Adipocyte (in vitro differentiated cells): ENCODE measurements around the gene VAMP3.

ENCODE experiments used
- DNase-seq: peaks from one replicate; pipeline ENCODE4 v3.0.0-alpha.2; 2015; ENCODE audit warnings: low read depth
- H3K27me3 ChIP-seq: replicated peaks from 2 replicates; pipeline ENCODE4 v1.7.0; 2013; ENCODE audit warnings: mild to moderate bottlenecking, low read length, moderate library complexity; ENCODE audit not compliant: control insufficient read depth, insufficient read depth
- H3K36me3 ChIP-seq: 2 replicates; pipeline ENCODE4 v1.7.0; 2013; ENCODE audit warnings: low read length, mild to moderate bottlenecking, moderate library complexity; ENCODE audit not compliant: control insufficient read depth, insufficient read depth, severe bottlenecking
- H3K4me1 ChIP-seq: 2 replicates; pipeline ENCODE4 v1.7.0; 2013; ENCODE audit warnings: mild to moderate bottlenecking, low read length, moderate library complexity; ENCODE audit not compliant: control insufficient read depth, insufficient read depth
- H3K4me3 ChIP-seq: 2 replicates; pipeline ENCODE4 v1.7.0; 2013; ENCODE audit warnings: mild to moderate bottlenecking, low read length, moderate library complexity
- H3K9ac ChIP-seq: 2 replicates; pipeline ENCODE4 v1.7.0; 2013; ENCODE audit warnings: mild to moderate bottlenecking, low read length, moderate library complexity
- H3K9me3 ChIP-seq: 2 replicates; pipeline ENCODE4 v1.7.0; 2013; ENCODE audit warnings: mild to moderate bottlenecking, low read length, moderate library complexity; ENCODE audit not compliant: control insufficient read depth

VAMP3 gene

GRCh38 chr1:7769673-7770412, 1.3 kb upstream of the VAMP3 start:
- Histone ChIP-seq H3K4me3 (no peak overlapping the region), H3K27me3 (no peaks in the 10 kb centered on the region), H3K36me3 (peaks cover 16% of the 10 kb centered on the region), H3K9me3 (no peaks in the 10 kb centered on the region), H3K9ac (no peak overlapping the region), H3K4me1 (peaks cover 11% of the 10 kb centered on the region)
- DNase-seq, result no peak

- no peak for DNase-seq
- no peaks in the 10 kb centered on the region for H3K9me3 ChIP-seq
- H3K9ac ChIP-seq, result peak overlapping the region; percentile 85
- H3K4me3 ChIP-seq, result peak overlapping the region; percentile 93
- H3K27me3 ChIP-seq, result no peaks in the 10 kb centered on the region
- H3K36me3 ChIP-seq, result peaks cover 19% of the 10 kb centered on the region
- peaks cover 11% of the 10 kb centered on the region for H3K4me1 ChIP-seq
These were observed 463 bp upstream of the VAMP3 start for GRCh38 chr1:7770669-7770996.

DNA sequence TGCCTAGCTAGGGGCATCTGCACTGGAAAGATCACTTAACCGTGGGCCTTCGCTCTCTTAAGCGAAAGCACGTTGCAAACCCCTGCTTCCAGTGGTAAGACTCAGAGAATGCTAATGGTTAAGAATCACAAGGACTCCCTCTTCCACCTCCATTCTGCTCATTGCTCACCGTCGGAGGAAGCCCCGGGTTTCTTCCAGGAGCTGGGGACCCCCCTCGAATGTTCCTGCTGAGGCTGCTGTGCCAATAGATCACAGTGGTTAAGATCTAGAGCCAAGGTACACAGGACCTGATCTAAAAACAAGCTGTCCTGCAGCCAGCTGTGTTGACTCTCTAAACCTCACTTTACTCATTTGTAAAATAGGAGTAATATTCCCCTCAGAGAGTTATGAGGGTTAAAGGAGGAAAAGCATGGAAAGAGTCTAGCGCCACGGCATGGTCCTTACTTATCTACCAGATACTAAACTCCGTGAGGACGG, 765 bp downstream of the VAMP3 start:
- H3K36me3 ChIP-seq, result peaks cover 31% of the 10 kb centered on the region
- H3K9ac ChIP-seq, result peak overlapping the region; percentile 93
- H3K4me3 ChIP-seq, result peak overlapping the region; percentile 93
- H3K9me3 ChIP-seq, result no peaks in the 10 kb centered on the region
- H3K27me3 ChIP-seq, result no peaks in the 10 kb centered on the region
- peaks cover 11% of the 10 kb centered on the region for H3K4me1 ChIP-seq
- DNase-seq, result no peak

GRCh38 chr1:7777591-7777990, 6.5 kb downstream of the VAMP3 start:
- DNase-seq, result no peak
- no peaks in the 10 kb centered on the region for H3K9me3 ChIP-seq
- peaks cover 8% of the 10 kb centered on the region for H3K4me1 ChIP-seq
- H3K27me3 ChIP-seq, result no peaks in the 10 kb centered on the region
- H3K4me3 ChIP-seq, result no peak overlapping the region
- peaks cover 75% of the 10 kb centered on the region for H3K36me3 ChIP-seq
- H3K9ac ChIP-seq, result no peak overlapping the region

- Histone ChIP-seq H3K4me1 (peaks cover 13% of the 10 kb centered on the region), H3K27me3 (no peaks in the 10 kb centered on the region), H3K36me3 (peaks cover 72% of the 10 kb centered on the region), H3K4me3 (no peak overlapping the region), H3K9ac (no peak overlapping the region), H3K9me3 (no peaks in the 10 kb centered on the region)
- DNase-seq, result no peak
These were observed 7.1 kb downstream of the VAMP3 start for GRCh38 chr1:7778133-7778628.

GRCh38 chr1:7780976-7781375, 9.9 kb downstream of the VAMP3 start:
- Histone ChIP-seq H3K27me3 (no peaks in the 10 kb centered on the region), H3K9me3 (no peaks in the 10 kb centered on the region), H3K9ac (no peak overlapping the region), H3K36me3 (peaks cover 56% of the 10 kb centered on the region), H3K4me1 (peaks cover 27% of the 10 kb centered on the region), H3K4me3 (no peak overlapping the region)
- DNase-seq, result no peak

- Histone ChIP-seq H3K4me3 (no peak overlapping the region), H3K4me1 (peaks cover 27% of the 10 kb centered on the region), H3K9ac (no peak overlapping the region), H3K27me3 (no peaks in the 10 kb centered on the region), H3K36me3 (peaks cover 54% of the 10 kb centered on the region), H3K9me3 (no peaks in the 10 kb centered on the region)
- DNase-seq, result no peak
These were observed 10.4 kb downstream of the VAMP3 start for GRCh38 chr1:7781501-7781900.

GRCh38 chr1:7781923-7782495, 10.9 kb downstream of the VAMP3 start:
- Histone ChIP-seq H3K36me3 (peaks cover 54% of the 10 kb centered on the region), H3K27me3 (no peaks in the 10 kb centered on the region), H3K9ac (no peak overlapping the region), H3K4me3 (peak overlapping the region; percentile 77), H3K9me3 (no peaks in the 10 kb centered on the region), H3K4me1 (peaks cover 27% of the 10 kb centered on the region)
- no peak for DNase-seq

DNA sequence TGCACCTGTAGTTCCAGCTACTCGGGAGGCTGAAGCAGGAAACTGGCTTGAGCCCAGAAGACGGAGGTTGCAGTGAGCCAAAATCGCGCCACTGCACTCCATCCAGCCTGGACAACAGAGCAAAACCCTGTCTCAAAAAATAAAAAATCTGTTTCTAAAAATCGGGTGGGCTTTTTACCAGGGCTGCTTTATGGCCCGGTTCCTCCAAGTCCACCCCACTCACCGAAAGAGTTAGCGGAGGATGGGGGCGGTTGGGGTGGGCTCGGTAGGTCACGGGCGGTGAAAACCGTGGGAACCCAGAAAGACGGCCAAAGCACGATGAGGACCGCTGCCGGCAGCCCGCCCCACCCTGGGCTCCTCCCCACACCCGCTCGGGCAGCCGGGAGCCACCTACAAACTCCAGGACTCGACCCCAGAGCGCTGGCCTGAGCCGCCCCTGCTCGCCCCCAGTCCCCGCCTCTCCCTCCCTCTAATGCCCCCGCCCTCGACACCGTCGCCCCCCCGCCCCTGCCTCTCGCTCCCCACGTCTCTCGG, 12.1 kb downstream of the VAMP3 start:
- Histone ChIP-seq H3K4me1 (peaks cover 27% of the 10 kb centered on the region), H3K9me3 (no peaks in the 10 kb centered on the region), H3K4me3 (peak overlapping the region; percentile 77), H3K36me3 (peaks cover 49% of the 10 kb centered on the region), H3K27me3 (no peaks in the 10 kb centered on the region), H3K9ac (peak overlapping the region; percentile 73)
- peak; percentile 57 for DNase-seq

DNA sequence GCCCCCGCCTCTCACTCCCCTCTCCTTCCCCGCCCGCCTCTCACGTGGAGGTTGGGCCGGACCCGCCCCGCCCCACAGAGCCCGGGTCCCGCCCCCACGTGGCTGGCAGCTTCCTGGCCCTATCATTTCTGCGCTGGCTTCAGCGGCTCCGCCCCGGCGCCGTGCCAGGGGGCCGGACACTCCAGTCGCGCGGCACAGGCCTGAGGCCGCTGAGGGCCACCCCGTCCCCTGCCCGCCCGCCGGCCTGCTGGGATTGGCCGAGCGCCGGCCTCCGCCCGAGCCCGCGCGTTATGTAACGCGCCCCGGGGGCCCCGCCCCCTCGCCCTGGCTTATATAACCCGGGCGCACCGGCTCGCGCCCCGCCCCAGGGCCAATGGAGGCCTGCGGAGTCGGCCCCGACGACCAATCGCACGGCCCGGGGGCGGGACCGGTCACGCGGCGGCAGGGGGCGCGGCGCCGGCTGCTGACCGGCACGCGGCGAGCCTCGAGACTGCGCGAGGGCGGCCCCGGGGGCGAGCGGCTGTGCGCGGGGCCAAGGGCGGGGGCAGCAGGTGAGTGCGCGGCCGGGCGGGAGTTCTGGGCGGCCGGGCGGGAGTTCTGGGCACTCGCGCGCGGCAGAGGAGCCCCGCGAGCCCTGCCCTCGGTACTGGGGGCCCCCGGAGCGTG, 12.9 kb downstream of the VAMP3 start, which contains the start of gene PER3:
Gene PER3, plus strand, starts transcription at position 466 of the 666 bp plus-strand sequence. CDS start 587 bp downstream, outside the sequence.
- peak; percentile 97 for DNase-seq
- H3K27me3 ChIP-seq, result no peaks in the 10 kb centered on the region
- H3K4me3 ChIP-seq, result peak within 1 kb of the TSS; percentile 81
- peaks cover 46% of the 10 kb centered on the region for H3K36me3 ChIP-seq
- H3K9me3 ChIP-seq, result no peaks in the 10 kb centered on the region
- H3K9ac ChIP-seq, result peak within 1 kb of the TSS; percentile 73
- H3K4me1 ChIP-seq, result peaks cover 27% of the 10 kb centered on the region

DNA sequence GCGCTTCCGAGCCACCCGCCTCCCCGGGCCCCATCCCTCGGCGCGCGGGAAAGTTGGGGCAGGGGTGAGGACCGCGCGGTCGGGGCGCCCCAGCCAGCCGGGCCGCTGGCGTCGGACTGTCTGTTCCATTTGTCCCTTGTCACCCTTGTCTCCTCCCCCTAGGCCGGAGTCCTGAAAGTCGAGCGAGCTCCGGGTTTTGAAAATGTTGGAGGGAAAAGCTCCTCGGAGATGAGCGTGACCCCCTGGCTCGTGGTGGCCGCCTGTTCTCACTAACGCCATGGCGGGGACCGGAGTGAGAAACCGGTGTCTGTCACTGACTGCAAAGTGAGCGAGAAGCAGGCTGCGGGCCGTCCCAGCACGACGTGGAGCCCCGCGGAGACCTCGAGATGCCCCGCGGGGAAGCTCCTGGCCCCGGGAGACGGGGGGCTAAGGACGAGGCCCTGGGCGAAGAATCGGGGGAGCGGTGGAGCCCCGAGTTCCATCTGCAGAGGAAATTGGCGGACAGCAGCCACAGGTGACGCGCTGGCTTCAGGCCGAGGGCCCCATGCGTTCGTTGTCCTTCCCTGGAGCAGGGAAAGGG, 13.5 kb downstream of the VAMP3 start:
- DNase-seq, result no peak
- H3K9me3 ChIP-seq, result no peaks in the 10 kb centered on the region
- peaks cover 27% of the 10 kb centered on the region for H3K4me1 ChIP-seq
- peak overlapping the region; percentile 73 for H3K9ac ChIP-seq
- H3K27me3 ChIP-seq, result no peaks in the 10 kb centered on the region
- H3K4me3 ChIP-seq, result peak overlapping the region; percentile 81
- H3K36me3 ChIP-seq, result peaks cover 46% of the 10 kb centered on the region
